Activated CD4-positive, alpha-beta memory T cell treated with anti-CD3 and anti-CD28 coated beads for 36 hours (primary cell): ENCODE results near the gene ARHGEF26. TPM values are rescaled to one million over a fixed set of nuclear protein-coding genes. Genes with fewer than 3 reads are reported as not detected.

Experiments
- CTCF ChIA-PET: fragments of 350-600 bp; sonication (Branson Sonifier 250); formaldehyde crosslinking; loops from one replicate; lab custom pipeline; 2021; ENCODE audit warnings: antibody characterized with exemption, inconsistent platforms; lab: Charles Lee
- POLR2A ChIA-PET: fragments of 350-600 bp; sonication (Branson Sonifier 250); formaldehyde crosslinking; loops from one replicate; lab custom pipeline; 2021; ENCODE audit warnings: antibody characterized with exemption; lab: Charles Lee
- DNase-seq: peaks from one replicate; pipeline ENCODE4 v3.0.0-alpha.2; 2020
- H3K27ac Mint-ChIP-seq: one replicate; pipeline ENCODE4 v1.8.0; 2021; ENCODE audit warnings: mixed read lengths
- H3K27me3 Mint-ChIP-seq: one replicate; pipeline ENCODE4 v1.8.0; 2021; ENCODE audit warnings: mixed read lengths
- H3K36me3 Mint-ChIP-seq: one replicate; pipeline ENCODE4 v1.8.0; 2021; ENCODE audit warnings: mixed read lengths
- H3K4me1 Mint-ChIP-seq: one replicate; pipeline ENCODE4 v1.8.0; 2021; ENCODE audit warnings: low read depth, mixed read lengths
- H3K4me3 Mint-ChIP-seq: one replicate; pipeline ENCODE4 v1.8.0; 2021; ENCODE audit warnings: mild to moderate bottlenecking, mixed read lengths
- H3K9me3 Mint-ChIP-seq: one replicate; pipeline ENCODE4 v1.8.0; 2021; ENCODE audit warnings: mixed read lengths
- intact Hi-C: fragments of 100-400 bp; cut with micrococcal nuclease; formaldehyde crosslinking; loops from one replicate; pipeline ENCODE4 v1.15.1; 2023
- total RNA-seq, 2 experiments: library from RNA; stranded (reverse); gene quantifications; one replicate each; pipeline ENCODE4 v1.2.3, GENCODE V29; 2021

ARHGEF26 gene
- total RNA-seq, 2 experiments from 2014 or later: 0.24 to 0.34 TPM

DNA sequence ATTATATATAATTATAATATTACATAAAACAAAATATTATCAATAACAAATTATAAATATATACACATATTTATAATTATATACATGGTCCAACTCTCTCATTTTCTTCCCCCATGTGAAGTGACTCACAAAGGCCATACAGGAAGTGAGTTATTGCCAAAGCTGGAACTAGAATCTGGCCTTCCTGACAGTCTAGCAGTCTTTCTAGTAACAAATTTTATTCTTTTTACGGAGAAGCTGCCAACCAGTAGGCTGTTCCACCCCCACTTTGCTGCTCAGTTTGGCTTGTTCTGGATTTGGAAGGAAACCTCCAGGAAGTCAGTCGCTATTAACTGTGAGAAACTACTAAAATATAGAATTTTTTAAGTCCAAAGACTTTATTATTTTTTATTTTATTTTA lies 123.5 kb downstream of the ARHGEF26 start:
- ChIA-PET POLR2A (no interaction called here), CTCF (interaction anchor here (2.2 kb wide), 1 partner anchor 8 kb away, joined by 11 read pairs; no protein-coding TSS in a partner anchor)

DNA sequence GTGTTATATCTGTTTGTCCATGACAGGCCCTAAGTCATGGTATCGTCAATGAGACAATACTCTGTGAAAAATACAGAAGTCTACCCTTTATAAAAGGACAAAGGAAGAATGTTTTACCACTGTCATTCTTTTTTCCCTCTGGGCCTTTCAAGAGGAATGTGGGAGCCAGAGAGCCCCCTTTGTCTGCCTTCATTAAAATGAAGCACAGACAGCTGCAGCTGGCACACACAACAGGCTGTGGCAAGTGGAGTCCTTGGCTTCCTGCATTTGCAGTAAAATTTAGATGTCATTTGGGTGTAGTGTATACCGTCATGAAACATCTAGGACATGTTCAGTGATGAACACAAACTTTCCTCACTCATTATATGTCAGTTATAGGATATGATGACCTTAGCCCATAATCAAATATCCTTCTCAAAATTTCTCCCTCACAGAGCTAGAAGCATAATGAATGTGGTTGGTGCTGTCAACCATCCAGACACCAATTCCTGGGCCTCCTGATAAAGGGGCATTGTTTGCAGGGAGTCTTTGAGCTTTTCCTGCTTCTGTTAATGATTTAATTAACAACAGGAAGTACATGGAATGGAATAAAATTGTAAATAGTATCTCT lies 126.7 kb downstream of the ARHGEF26 start:
- no peak overlapping the region for H3K27ac Mint-ChIP-seq
- H3K27me3 Mint-ChIP-seq: no peaks in the 10 kb centered on the region
- peaks cover 27% of the 10 kb centered on the region for H3K36me3 Mint-ChIP-seq
- H3K9me3 Mint-ChIP-seq: no peaks in the 10 kb centered on the region
- no peak overlapping the region for H3K4me3 Mint-ChIP-seq
- H3K4me1 Mint-ChIP-seq: peaks cover 5% of the 10 kb centered on the region
- POLR2A ChIA-PET: no interaction called here
- no peak for DNase-seq
- CTCF ChIA-PET: no interaction called here
- intact Hi-C loops: no loop called here

More for the DNA sequence above, 123.5 kb downstream of the ARHGEF26 start:
- Mint-ChIP-seq H3K36me3 (peaks cover 15% of the 10 kb centered on the region), H3K9me3 (no peaks in the 10 kb centered on the region), H3K4me1 (peaks cover 4% of the 10 kb centered on the region), H3K4me3 (no peak overlapping the region), H3K27ac (no peak overlapping the region), H3K27me3 (peaks cover 7% of the 10 kb centered on the region)
- intact Hi-C loops: no loop called here
- DNase-seq: no peak

DNA sequence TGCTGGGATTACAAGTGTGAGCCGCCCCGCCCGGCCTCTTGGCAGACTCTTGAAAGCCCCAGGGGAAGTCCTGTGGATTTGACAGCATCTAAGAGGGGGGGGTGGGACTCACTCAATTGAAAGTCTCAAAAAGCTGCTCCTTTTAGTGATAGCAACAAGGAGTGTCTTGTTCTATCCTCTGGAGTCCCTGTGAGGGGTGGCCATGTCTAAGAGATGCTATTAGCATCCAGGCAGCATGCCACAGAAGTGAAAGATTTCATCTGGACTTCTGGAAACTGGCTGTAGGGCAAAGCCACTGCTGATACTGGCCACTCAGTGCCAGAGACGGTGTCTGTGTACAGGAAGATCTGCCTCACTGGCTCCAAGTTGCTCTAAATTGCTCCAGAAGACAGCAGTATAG lies 129.1 kb downstream of the ARHGEF26 start:
- Mint-ChIP-seq H3K4me3 (no peak overlapping the region), H3K36me3 (peaks cover 36% of the 10 kb centered on the region), H3K4me1 (peaks cover 3% of the 10 kb centered on the region), H3K9me3 (no peaks in the 10 kb centered on the region), H3K27me3 (no peaks in the 10 kb centered on the region), H3K27ac (no peak overlapping the region)
- CTCF ChIA-PET: no interaction called here
- intact Hi-C loops: loop anchor here (5.0 kb wide), 1 partner anchor 1223 kb away; no protein-coding TSS in a partner anchor
- POLR2A ChIA-PET: no interaction called here
- no peak for DNase-seq

- intact Hi-C loops: loop anchor here (5.0 kb wide), 1 partner anchor 1224 kb away; no protein-coding TSS in a partner anchor
- ChIA-PET CTCF (interaction anchor here (0.9 to 3.0 kb wide), 2 partner anchors 59 to 154 kb away, joined by 3 to 17 read pairs; no protein-coding TSS in a partner anchor), POLR2A (no interaction called here)
- DNase-seq: no peak
- Mint-ChIP-seq H3K4me3 (no peak overlapping the region), H3K36me3 (peaks cover 34% of the 10 kb centered on the region), H3K4me1 (peaks cover 3% of the 10 kb centered on the region), H3K27me3 (no peaks in the 10 kb centered on the region), H3K9me3 (no peaks in the 10 kb centered on the region), H3K27ac (no peak overlapping the region)
Observed at GRCh38 chr3:154251610-154252009, 130.4 kb downstream of the ARHGEF26 start.

DNA sequence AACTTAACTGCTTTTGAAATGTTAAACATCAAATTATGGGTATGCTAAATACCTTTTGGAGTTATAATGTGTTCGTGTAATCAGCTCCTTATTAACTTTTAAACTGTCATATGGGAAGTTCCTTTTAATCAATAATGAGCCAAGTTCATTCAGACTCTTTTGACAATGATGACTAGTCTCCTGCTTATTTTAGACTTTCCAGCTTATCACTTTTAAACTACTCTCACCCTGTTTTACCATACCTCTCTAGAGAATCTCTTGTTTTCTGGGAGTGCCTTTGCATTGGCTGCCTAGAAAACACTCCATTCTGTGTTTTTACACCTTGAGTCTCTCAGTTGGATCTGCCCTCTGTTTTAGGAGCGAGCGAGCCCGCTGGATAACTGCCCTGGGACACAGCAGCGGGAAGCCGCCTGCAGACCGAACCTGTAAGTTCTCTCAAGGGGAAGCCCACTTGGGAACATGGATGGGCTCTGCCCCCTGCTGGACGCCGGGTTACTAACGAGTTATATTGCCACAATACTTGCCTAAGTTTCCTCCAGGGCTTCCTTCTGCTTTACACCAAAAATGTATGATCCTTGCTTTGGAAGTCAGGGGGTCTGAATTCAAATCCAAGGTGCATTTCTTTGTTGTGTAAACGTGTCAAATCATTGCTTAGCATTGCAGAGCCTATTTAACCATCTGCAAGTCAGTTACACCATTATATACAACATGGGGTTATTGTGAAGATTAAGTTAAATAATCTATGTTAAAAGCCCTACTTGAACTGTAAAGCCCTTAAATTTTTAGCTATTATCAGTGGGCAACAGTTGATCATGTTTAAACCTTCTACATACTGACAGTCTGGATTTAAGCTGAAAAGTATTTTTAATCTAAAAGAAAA lies 131.8 kb downstream of the ARHGEF26 start:
- Mint-ChIP-seq H3K27me3 (no peaks in the 10 kb centered on the region), H3K4me1 (peaks cover 3% of the 10 kb centered on the region), H3K9me3 (no peaks in the 10 kb centered on the region), H3K36me3 (peaks cover 32% of the 10 kb centered on the region), H3K27ac (no peak overlapping the region), H3K4me3 (no peak overlapping the region)
- ChIA-PET POLR2A (no interaction called here), CTCF (interaction anchor here (0.6 to 3.0 kb wide), 27 partner anchors 9 to 417 kb away, joined by 3 to 17 read pairs (median 3); partner anchors contain the start of gene ARHGEF26)
- intact Hi-C loops: loop anchor here (1.0 to 5.0 kb wide), 3 partner anchors 158 to 1226 kb away; no protein-coding TSS in a partner anchor
- DNase-seq: peak; percentile 85

GRCh38 chr3:154254527-154254926 lies 133.3 kb downstream of the ARHGEF26 start:
- no peak for DNase-seq
- ChIA-PET POLR2A (no interaction called here), CTCF (interaction anchor here (1.0 to 3.0 kb wide), 2 partner anchors 157 to 217 kb away, joined by 3 to 17 read pairs; no protein-coding TSS in a partner anchor)
- no peak overlapping the region for H3K27ac Mint-ChIP-seq
- intact Hi-C loops: loop anchor here (5.0 kb wide), 1 partner anchor 1227 kb away; no protein-coding TSS in a partner anchor
- H3K9me3 Mint-ChIP-seq: no peaks in the 10 kb centered on the region
- H3K4me1 Mint-ChIP-seq: peaks cover 3% of the 10 kb centered on the region
- no peak overlapping the region for H3K4me3 Mint-ChIP-seq
- no peaks in the 10 kb centered on the region for H3K27me3 Mint-ChIP-seq
- peaks cover 41% of the 10 kb centered on the region for H3K36me3 Mint-ChIP-seq

GRCh38 chr3:154273381-154273780 lies 152.2 kb downstream of the ARHGEF26 start:
- no peak for DNase-seq
- no peak overlapping the region for H3K4me3 Mint-ChIP-seq
- peaks cover 54% of the 10 kb centered on the region for H3K36me3 Mint-ChIP-seq
- no peak overlapping the region for H3K27ac Mint-ChIP-seq
- CTCF ChIA-PET: no interaction called here
- POLR2A ChIA-PET: no interaction called here
- no peaks in the 10 kb centered on the region for H3K4me1 Mint-ChIP-seq
- intact Hi-C loops: no loop called here
- H3K27me3 Mint-ChIP-seq: no peaks in the 10 kb centered on the region
- peaks cover 1% of the 10 kb centered on the region for H3K9me3 Mint-ChIP-seq

DNA sequence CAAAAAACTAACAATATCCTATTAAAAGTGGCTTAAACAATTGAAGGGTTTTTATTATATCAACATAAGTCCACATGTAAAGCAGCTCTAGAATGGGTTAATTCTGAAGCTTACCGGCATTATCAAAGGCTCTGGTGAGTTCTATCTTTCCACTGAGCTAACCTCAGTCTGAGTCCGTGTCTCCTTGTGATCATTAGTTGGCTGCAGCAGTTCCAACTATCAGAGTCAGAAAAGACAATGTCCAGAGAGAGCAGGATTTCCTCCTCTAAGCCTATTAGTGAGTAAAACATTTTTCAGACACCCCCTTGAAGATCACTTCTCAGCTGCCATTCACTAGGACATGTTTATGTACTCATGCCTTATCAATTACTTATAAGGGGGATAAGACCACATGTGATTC lies 153.2 kb downstream of the ARHGEF26 start:
- ChIA-PET POLR2A (no interaction called here), CTCF (no interaction called here)
- no peaks in the 10 kb centered on the region for H3K27me3 Mint-ChIP-seq
- H3K9me3 Mint-ChIP-seq: no peaks in the 10 kb centered on the region
- H3K4me1 Mint-ChIP-seq: no peaks in the 10 kb centered on the region
- no peak overlapping the region for H3K4me3 Mint-ChIP-seq
- intact Hi-C loops: no loop called here
- peaks cover 48% of the 10 kb centered on the region for H3K36me3 Mint-ChIP-seq
- H3K27ac Mint-ChIP-seq: no peak overlapping the region
- no peak for DNase-seq

GRCh38 chr3:154275292-154275691 lies 154.1 kb downstream of the ARHGEF26 start:
- Mint-ChIP-seq H3K9me3 (no peaks in the 10 kb centered on the region), H3K4me3 (no peak overlapping the region), H3K27me3 (no peaks in the 10 kb centered on the region), H3K27ac (no peak overlapping the region), H3K4me1 (no peaks in the 10 kb centered on the region), H3K36me3 (peaks cover 40% of the 10 kb centered on the region)
- ChIA-PET POLR2A (no interaction called here), CTCF (no interaction called here)
- no peak for DNase-seq
- intact Hi-C loops: loop anchor here (5.0 kb wide), 1 partner anchor 47 kb away; the partner anchor contains the start of gene DHX36

DNA sequence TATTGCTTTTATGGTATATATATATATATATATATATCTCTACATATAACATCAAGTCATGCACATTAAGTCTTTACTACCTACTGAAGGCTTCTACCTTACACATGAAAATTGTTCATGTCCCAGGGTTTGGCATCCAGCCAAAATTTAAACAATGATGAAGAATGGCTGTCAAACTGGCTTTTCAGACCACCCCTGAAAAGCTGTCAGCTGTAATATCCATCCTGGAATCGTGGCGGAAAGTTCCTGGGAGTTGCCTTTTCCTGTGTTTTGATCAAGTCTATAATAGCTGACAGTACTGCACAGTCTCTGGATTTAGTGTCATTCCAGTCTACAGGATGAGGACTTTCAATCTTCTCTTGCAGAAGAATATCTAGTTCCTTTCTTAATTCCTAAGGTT lies 154.8 kb downstream of the ARHGEF26 start:
- Mint-ChIP-seq H3K36me3 (peaks cover 42% of the 10 kb centered on the region), H3K4me3 (no peak overlapping the region), H3K27me3 (no peaks in the 10 kb centered on the region), H3K27ac (no peak overlapping the region), H3K9me3 (no peaks in the 10 kb centered on the region), H3K4me1 (no peaks in the 10 kb centered on the region)
- POLR2A ChIA-PET: no interaction called here
- CTCF ChIA-PET: no interaction called here
- DNase-seq: no peak
- intact Hi-C loops: loop anchor here (5.0 kb wide), 1 partner anchor 46 kb away; the partner anchor contains the start of gene DHX36

- Mint-ChIP-seq H3K27ac (no peak overlapping the region), H3K27me3 (no peaks in the 10 kb centered on the region), H3K4me3 (no peak overlapping the region), H3K4me1 (no peaks in the 10 kb centered on the region), H3K9me3 (no peaks in the 10 kb centered on the region), H3K36me3 (peaks cover 49% of the 10 kb centered on the region)
- POLR2A ChIA-PET: no interaction called here
- no peak for DNase-seq
- CTCF ChIA-PET: no interaction called here
- intact Hi-C loops: no loop called here
Observed at GRCh38 chr3:154280161-154280560, 159.0 kb downstream of the ARHGEF26 start.

GRCh38 chr3:154285221-154285620 lies 164.0 kb downstream of the ARHGEF26 start:
- Mint-ChIP-seq H3K36me3 (peaks cover 49% of the 10 kb centered on the region), H3K9me3 (no peaks in the 10 kb centered on the region), H3K4me3 (no peak overlapping the region), H3K27ac (no peak overlapping the region), H3K4me1 (no peaks in the 10 kb centered on the region), H3K27me3 (no peaks in the 10 kb centered on the region)
- ChIA-PET POLR2A (no interaction called here), CTCF (no interaction called here)
- intact Hi-C loops: no loop called here
- DNase-seq: no peak
